GM19395 (cell line): ENCODE measurements around the gene EXPH5.

Experiments
- ATAC-seq: cut with Tn5 transposase; IDR thresholded peaks from one replicate; pipeline ENCODE4 v1.9.1; 2021; ENCODE audit warnings: mild to moderate bottlenecking, moderate library complexity; ENCODE audit not compliant: unreplicated experiment

The EXPH5 gene

DNA sequence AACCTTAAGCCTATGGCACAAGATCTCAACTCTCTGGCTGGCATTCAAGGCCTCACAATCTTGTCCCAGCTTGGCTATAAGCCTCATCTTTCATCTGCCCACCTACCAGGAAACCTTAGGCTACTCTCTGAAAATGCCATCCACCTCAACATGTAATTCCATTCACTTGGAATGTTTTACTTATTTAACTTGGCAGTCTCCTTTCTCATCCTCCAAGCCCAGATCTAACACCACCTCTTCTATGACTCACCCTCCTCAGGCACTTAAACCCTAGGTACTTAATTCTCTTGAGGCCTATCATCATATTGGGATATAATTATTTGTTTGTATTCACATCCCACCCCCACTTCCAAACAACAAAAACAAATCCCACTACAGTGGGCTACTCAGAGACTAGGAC is 110.4 kb downstream of the EXPH5 start:
- ATAC-seq = no peak

DNA sequence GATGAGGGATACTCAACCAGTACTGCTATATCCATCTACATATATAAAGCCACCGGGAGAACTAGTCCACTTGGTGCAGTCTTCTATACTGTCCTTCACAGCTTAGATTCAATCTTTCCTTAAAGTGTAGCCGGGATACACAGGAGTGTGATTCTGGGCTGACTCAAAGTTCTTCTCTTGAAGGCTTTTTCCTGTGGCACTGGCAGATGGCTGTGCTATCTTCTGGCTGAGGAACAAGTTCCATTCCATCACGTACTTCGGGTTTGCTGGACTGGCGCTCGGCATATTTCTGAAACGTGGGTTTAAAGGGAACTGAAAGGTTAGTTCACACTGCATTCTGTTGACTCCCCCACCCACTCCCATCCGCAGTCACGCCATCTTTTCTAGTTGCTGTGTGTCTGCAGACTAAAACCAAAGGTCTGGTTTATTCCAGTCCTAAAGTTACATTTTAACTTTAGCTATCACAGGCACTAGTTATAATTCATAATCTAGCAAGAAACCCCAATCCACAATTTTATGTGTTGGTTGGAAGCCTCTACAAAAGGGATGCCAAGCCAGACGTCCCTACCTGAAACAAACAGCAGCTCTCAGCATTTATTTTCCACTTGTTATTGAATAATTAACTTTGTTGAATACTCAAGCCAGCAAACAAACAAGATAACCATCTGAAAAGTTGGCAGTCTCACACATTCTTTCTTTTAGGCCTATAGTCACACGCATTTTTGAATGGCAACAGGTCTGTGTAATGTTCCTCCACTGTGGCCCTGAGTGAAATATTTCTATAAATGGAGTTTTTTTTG is 118.7 kb downstream of the EXPH5 start:
- no peak for ATAC-seq

DNA sequence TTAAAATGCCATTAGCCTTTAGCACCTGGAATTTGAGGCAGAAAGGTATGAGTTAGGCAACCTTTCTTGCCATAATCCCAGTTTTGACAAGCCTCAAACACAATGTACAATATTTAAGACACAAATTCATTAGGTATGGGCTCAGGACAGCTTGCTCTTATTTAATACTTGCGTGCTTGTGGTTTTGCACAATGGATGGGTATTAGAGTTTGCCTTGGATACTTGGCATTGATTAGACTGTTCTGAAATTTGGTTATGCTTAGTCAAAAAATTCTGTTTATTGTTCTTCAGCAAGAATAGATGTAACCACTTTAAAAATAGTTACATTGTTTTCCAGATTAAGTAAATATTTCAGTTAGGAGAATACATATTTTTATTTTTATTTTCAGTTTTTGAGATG is 120.9 kb downstream of the EXPH5 start:
- ATAC-seq = no peak

DNA sequence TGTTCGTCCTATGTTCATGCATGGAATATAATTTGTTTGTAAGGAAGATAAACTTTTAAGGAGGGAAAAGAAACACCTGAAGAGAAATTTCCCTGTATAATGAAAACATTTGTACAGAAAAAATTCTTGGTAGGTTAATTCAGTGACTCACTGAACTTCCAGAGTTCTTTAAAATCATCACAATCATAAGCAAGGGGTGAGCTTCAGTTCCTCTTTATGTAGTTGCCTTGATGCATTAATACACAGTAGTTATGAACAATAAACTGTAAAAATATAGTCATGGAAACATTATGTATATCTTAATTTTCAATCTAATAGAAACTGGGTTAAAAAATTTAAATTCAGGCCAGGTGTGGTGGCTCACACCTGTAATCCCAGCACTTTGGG is 125.1 kb downstream of the EXPH5 start:
- no peak for ATAC-seq

DNA sequence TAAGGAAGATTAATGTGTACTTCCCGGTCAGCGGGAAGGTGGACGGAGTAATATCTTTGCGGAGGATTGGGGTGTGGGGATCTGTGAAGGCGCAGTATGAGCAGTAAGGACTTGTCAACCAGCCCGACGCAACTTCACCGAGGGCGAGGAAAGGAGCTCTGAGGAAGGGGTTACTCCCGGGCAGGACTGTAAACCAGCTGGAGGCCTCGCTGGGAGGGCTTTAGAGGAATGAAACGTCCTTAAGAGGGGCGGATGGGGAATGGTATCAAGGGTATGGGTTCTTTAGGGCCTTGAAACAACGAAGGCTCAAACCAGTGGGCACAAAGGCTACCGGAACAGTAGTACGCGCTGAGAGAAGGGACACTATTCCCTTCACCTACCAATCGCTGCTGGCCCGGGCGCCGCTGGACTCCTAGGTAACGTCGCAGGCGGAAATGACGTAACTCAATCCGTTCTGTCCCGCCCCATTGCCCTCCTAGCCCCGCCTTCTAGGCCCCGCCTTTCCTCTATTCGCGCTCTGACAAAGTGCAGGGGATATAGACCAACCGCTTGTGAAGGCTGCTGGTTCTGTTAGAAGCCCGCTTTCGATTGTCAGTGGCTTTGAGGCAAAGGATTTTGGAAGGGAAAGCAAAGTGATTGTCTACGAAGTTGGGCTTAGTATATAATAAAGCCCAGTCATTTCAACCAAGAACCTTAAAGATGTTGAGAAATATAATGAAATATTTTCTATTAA is 126.3 kb downstream of the EXPH5 start, which contains the start of gene C11orf65:
Gene C11orf65, minus strand, starts transcription at position 439 of the 733 bp plus-strand sequence. CDS start 5,970 bp downstream, outside the sequence.
- ATAC-seq = peak; percentile 99

DNA sequence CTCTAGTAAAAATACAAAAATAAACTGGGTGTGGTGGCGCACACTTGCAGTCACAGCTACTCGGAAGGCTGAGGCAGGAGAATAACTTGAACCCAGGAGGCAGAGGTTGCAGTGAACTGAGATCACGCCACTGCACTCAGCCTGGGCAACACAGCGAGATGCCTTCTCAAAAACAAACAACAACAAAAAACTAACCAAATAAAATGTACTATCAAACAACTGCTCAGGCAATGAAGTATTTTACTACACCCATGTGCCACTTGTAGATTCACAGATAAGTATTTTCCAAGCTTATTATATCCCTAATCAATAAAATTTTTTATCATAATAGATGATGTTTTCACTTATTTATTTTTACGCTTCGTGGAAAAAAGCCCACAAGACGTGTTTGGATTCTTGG is 127.2 kb downstream of the EXPH5 start:
- no peak for ATAC-seq
